ENCODE measurements around the gene CREB3.

Gene CREB3

DNA sequence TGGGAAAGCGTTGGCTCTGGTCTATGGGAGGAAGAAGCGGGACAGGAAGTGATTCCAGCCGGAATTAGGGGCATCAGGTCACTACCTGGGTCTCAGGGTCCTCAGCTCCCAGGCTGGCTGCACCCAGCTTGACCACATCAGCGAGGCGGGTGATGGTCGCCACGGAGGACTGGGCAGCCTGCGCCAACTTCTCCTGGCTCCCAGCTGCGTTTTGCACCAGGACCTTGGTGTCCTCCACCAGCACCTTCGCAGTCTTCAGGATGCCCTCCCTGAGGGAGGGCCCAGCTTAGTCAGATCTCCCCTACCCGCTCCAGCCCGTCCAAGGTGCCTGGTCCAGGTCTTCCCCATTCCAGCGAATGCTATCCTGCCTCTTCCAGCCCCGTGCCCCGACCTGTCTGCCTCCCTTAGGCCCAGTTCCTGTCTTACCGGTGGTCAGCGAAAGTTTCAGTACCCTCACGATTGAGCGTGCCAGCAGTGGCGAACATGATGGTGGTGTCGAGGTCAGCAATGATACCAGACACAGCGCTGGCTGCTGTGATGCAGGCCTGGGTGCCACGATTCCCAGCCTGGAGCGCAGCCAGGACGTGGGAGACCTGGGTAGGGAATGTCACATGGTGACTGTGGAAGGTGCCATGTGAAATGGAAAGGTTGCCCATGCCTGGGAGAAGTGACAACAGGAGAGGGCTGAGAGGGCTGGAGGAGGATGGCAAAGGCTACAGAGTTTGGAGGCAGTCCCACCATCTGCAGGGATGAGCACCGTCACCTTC lies 28.4 kb upstream of the CREB3 start:
- no peak for DNase-seq

- DNase-seq: no peak
These were observed 27.1 kb upstream of the CREB3 start for GRCh38 chr9:35705372-35705771.

DNA sequence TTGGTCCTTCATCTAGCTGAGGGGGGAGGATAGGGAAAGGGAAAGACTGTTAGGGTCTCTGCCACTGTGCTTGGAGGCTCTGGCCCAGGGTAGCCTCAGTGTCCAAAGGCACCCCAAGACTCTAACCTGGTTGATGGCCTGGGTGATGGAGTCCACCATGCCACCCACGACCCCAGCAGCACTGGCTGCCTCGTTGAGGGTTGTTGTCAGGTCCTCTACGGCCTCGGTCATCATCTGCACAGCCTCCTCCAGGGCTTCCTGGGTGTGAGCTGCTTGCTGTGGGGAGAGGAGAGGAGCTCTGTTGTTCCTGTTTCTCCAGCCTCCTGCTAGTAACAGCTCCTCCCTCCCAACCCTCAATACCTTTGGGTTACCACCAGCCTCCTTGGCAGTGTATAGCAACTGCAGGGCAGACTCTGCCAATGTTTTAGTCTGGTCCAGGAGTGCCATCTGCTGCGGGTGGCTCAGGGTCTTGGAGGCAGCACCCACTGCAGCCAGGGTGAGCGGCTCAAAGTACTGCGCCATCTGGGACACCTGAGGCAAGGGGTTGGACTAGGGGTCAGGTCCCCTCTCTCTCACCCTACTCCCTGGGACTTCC lies 26.5 kb upstream of the CREB3 start:
- DNase-seq: no peak

- DNase-seq: no peak
These were observed 25.5 kb upstream of the CREB3 start for GRCh38 chr9:35706951-35707350.

- no peak for DNase-seq
These were observed 24.3 kb upstream of the CREB3 start for GRCh38 chr9:35708146-35708545.

GRCh38 chr9:35710818-35711500 lies 21.5 kb upstream of the CREB3 start:
- DNase-seq: no peak

- no peak for DNase-seq
These were observed 20.7 kb upstream of the CREB3 start for GRCh38 chr9:35711501-35712428.

DNA sequence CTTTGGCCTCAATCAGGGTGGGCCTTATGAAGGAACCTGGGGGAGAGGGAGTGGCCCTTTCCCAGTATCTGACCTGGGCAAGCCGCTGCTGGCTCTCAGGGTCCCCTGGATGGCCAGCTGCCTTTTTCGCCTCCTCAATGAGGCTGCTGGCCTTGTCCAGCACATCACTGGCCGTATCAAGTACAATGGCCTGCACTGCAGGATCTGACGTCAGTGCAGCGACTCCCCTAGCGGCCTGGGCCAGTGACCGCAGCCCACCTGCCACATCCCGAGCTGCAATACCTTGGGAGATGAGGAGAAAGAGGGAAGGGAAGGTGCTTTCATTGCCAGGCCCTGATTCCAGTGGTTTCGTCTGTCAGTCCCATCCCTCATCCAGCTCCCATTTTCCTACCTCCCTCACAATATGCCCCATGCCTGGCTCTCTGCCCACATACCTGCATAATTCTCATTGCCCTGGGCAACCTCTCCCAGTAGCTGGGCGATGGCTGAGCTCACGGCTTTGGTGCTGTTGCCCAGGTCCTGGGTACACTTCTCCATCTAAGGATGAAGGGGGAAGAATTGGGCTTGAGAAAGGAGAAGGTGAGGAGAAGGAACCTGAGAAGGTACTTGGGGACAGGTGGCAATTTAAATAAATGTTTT lies 19.6 kb upstream of the CREB3 start:
- no peak for DNase-seq

GRCh38 chr9:35713578-35713977 lies 18.9 kb upstream of the CREB3 start:
- DNase-seq: no peak

GRCh38 chr9:35714123-35714522 lies 18.3 kb upstream of the CREB3 start:
- no peak for DNase-seq

GRCh38 chr9:35714579-35715252 lies 17.8 kb upstream of the CREB3 start:
- DNase-seq: no peak

DNA sequence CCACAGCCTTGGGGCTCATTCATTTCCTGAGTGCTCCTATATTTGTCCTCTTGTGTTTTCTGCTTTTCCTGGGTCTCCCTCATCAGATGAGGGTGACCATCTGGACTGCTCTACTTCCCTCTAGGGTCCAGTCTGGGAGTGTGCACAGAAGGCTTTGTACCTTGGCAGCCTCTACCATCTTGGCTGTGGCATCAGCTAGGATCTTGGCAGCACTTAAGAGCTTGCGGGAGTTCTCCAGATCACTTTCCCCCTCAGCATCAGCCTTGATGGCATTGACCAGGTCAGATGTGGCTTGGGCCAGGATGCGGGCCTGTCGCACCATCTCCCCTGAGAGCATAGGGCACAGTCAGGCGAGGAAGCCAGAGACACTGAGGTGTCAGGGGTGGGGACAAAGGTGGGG lies 16.2 kb upstream of the CREB3 start:
- no peak for DNase-seq

- no peak for DNase-seq
These were observed 15.2 kb upstream of the CREB3 start for GRCh38 chr9:35717132-35717870.

DNA sequence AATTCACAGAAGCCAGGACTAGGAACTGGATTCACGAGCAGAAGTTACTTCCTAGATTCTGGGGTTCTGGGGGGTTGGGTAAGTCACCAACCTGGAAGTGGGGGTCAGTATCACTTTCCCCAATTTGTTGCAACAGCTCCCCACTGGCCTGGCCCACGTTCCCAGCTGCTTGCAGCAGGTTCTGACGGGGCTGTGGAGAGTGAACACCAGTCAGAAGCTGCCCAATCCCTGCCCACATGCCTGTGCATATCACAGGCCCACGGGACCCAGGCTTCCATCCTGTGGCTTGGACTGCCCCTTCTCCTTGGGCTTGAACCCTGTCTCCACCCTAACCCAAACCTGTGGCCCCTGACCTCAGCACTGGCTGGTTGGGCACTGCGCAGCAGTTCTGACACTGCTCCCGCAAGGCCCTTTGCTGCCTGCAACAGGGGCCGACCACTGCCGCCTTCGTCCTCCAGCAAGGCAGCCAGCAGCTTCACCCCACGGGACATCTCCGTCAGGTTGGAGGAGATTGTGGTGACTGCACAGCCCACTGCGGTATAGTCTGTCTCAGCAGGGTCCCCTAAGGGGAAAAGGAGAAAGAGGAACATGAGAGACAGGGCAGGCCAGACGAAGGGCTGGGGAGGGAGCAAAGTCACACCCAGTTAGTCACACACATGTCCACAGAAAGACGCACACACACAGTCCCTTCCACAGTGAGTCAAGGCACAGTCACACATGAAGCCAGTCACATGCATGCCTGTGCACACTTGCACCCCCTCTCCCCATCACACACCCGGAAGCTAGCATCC lies 13.6 kb upstream of the CREB3 start:
- no peak for DNase-seq

DNA sequence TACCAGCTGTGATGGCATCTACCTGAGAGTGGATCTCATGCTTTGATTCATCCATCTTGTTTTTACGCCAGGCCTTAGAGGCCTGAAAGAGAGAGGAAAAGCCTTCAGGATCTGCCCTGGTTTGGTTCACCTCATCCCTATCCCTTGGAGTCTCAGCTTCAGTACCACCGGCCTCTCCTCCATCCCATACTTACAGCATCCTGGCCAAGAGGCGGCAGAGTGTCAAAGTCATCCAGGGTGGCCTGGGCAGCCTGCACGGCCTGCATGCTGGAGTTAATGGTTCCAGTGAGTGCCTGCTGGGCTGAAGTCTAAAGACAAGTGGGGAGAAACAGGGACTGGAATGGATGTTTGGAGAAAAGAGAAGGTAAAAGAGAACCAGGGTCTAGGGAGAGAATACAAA lies 12.9 kb upstream of the CREB3 start:
- no peak for DNase-seq

DNA sequence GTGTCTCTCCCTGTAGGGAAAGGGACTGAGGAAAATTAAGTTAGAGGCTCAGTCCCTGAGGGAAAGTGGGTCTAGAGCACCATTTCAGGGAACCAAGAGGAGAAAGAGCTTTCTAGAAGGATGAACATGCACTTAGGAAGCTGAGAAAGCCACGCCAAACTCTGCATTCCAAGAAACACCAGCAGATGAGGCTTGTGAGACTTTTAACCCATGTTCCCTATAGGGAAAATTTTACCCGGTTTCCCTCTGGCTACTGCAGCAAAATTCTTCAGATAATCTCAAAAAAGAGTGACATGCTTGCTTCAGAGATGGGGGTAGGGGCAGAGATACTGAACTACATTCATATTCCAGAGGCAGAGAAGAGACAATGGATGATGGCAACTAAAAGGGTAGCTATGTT lies 9.0 kb upstream of the CREB3 start:
- no peak for DNase-seq

- no peak for DNase-seq
These were observed 8.6 kb upstream of the CREB3 start for GRCh38 chr9:35723908-35724307.

DNA sequence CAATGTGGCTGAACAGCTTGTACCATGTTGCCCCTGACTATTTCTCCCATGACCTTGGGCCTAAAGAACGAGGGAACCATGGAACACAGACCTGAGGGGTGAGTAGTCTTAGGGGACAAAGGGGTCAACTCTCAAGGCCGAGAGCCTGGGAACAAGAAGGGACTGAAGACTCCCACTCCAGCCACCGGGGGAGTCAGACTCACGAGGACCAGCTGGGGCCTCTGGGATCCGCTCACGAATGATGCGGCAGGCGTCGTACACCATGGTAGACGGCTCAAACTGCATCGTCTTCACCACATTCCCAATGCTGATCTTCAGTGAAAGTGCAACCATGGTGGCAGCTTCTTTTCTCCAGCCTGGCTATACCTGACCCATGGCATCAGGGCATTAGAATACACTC lies 7.1 kb upstream of the CREB3 start:
- DNase-seq: no peak

- DNase-seq: no peak
These were observed 5.5 kb upstream of the CREB3 start for GRCh38 chr9:35726931-35727330.

GRCh38 chr9:35727676-35728040 lies 4.8 kb upstream of the CREB3 start:
- DNase-seq: no peak

Measured in left hindlimb (tissue), 1 donor.